Stimulated activated CD4-positive, alpha-beta T cell treated with anti-CD3 and anti-CD28 coated beads, Interleukin-4, amount 100 ng/mL, for 24 hours (primary cell): Measurements from ENCODE around the gene DCD.

Experiments
- DNase-seq: peaks from one replicate; pipeline ENCODE4 v3.0.0-alpha.2; 2020

The DCD gene

DNA sequence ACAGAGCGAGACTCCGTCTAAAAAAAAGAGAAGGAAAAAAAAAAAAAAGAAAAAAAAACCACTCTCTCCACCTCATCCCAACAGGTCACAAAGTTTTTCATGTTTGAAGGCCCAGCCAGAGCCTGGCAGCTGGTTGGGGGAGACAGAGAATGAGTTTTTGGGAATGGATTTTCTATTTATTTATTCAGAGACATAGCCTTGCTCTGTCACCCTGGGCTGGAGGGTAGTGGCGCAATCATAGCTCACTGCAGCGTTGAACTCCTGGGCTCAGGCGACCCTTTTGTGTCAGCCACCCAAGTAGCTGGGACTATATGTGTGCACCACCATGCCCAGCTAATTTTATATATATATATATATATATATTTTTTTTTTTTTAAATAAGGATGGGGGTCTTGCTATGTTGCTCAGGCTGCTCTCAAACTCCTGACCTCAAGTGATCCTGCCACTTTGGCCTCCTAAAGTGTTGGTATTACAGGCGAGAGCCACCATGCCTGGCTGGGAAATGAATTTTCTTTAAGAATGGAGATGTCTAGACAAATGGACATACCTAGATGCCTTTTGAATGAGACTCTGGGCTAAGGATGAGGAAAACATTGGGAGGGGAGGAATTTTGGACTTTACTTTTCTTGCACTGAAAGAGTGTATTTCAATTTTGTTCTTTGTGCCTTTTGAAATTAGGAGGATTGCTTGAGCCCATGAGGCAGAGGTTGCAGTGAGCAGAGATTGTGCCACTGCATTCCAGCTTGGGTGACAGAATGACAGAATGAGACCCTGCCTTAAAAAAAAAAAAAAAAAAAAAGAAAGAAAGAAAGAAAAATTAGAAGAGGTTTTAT, 42.8 kb downstream of the DCD start:
- no peak for DNase-seq

DNA sequence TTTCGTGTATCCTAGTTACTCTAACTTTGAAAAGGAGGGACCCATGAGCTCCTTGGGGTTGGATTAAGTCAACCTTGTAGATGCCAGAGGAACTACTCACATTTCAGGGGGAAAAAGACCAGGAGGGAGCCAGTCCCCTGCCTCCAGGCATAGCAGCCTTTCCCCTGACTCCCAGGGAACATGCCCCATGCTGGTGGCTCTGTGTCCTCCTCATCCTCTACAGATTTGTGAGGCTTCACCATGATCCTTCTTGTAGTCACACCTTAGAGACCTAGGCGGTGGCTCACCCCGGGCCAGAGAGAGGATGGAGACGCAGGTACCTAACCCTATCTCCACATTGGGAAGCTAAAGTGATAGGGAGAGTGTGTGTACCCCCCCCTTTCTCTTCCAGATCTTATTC, 43.7 kb downstream of the DCD start:
- no peak for DNase-seq

DNA sequence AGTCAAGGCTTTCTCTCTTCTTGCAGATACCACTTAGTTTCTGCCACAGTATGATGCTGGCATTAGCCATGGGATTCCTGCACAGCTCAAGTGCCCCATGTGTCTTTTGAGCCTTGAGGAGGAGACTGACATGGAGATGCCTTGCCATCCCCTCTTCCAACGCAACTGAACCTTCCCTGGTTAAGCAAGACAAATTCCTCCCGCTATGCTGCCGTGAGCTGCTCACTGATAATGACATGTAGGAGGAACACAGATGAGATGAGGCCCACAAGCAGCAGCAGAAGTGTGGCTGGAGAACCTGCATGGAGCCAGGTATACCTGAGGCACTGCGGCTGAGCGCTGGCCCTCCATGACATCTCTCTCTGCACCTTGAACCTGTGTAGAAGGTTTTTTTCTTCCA, 44.3 kb downstream of the DCD start:
- DNase-seq, result no peak

DNA sequence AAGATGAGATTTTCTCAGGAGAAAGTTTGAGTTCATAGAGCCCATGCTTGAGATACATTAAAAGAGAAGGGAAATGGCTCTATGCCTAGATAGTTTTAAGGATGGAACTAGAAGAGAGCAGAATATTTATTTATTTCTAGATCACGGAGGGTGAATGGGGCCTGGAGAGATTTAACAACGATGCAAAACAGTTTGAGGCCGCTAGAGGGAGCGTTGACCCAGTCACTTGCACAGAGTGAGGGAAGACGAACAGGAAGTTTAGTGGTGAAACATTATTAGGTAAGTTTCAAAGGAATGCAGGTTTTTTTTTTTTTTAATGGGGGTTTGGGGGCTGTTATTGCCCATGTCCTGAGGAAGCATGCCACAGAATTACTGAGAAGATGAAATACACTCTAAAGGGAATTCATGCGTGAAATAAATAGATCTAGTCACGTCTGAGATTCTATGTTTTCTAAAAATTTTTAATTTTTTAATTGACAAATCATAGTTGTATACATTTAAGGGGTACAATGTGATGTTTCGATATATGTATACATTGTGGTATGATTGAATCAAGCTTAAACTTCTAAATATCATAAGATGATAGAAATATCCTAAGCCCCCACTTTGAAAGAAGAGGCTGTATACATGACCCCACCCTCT, 44.9 kb downstream of the DCD start:
- peak; percentile 73 for DNase-seq

DNA sequence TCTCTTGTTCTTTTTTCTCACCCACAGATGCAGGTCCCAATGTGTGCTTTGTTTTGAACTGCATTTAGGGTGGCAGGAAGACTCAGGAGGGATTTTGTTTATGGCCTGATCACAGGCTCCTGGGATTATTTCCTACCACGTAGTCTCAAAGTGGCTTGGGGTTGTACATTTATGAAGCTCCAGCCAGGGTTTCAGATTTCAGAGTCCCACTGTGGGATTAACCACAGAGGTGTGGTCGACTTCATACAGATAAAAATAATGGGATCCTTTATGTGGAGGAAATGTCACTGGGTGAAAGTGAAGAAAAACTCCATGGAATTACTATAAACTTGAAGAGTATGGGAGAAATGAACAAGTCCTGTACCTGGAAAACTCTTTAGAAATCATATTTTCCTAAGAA, 45.5 kb downstream of the DCD start:
- no peak for DNase-seq

DNA sequence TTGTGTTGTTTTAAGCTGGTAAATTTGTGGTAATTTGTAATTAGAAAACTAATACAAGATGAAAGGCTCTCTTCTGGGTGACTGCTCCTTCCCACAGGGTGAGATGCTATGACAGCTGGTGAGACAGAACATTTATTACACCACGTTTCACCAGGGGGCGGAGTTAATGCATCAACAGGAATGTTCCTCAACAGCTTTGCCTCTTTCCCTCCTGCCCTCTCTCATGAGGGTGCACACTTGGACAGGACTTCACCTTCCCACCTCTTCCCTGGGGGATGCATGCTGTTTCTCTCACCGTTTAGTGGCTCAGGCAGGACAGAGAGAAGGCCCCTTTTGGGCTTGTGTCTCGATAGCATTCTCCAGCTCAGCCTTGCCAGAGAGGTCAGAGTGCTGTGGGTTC, 46.3 kb downstream of the DCD start:
- no peak for DNase-seq

DNA sequence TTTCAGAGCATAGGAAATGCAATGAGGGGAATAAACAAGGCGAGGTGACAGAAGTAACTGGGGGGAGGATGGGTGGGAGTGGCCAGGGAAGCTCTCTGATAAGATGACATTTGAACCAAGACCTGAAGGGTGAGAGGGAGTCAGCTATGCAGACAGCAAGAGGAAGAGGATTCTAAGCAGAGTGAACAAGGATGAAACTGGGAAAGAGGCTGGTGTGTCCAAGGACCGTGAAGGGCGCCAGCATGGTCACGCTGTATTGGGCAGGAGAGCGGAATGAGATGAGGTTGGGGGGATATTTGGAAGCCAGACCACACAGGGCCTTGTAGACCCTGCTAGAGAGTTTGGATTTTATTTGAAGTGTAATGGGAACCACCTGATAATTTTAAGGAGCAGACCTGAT, 49.2 kb downstream of the DCD start:
- no peak for DNase-seq

DNA sequence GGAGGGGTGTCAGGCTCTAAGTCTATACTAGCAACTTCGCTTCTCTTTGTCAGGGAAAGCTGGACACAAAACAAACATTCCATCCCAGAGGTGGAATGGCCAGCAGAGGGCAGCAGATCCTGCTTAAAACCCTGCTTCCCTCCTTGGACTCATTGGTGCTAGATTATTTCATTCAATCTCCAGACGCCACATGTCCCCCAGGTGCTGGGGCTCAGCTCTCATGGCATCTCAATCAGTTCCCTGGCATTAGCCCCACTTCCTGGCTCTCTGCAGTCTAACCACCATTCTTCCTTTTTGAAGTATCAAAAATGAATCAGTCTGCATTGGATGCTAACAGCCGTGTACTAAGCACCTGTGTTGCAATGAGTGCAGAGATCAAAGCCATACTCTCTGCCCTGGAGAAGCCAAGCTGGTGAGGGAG, 51.6 kb downstream of the DCD start:
- peak; percentile 61 for DNase-seq

DNA sequence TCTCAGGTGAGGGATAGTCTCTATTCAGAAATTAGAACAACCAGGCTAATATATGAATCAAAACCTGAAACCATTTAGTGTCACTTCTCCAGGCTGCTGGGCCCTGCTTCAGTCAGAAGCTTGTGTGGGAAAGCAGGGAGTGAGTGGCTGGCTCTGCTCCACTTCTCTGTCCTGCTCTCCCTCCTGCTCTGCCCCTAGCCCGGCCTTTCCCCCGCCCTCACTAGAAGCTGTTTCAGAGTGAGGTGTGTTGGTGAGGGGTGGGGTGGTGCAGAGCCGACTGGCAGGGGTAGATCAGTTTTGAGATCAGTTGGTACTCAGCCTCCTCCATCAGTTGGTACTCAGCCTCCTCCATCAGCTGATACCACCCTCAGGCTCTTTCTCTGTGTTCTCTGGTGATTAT, 52.7 kb downstream of the DCD start:
- DNase-seq, result no peak
